ENCODE data around the gene CLDN24.

DNA sequence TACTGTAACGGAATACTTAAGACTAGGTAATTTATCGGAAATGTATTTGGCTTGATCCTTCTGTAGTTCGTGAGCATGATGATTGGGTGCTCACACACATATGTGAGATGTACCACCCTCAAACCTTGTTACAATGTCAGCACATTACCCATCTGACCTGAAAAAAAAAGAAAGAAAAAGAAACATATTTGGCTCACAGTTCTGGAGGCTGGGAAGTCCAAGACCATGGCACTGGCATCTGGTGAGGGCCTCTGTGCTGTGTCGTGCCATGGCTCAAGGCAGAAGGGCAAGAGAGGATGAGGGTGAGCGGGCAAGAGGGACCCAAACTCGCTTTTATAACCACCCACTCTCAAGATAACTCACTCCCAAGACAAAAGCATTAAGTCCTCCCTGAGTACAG, 7.0 kb upstream of the CLDN24 start:
- TF ChIP-seq POLR2A (IDR thresholded peaks at IDR 0.05) = no peak
- TF ChIP-seq, protein P1, sequence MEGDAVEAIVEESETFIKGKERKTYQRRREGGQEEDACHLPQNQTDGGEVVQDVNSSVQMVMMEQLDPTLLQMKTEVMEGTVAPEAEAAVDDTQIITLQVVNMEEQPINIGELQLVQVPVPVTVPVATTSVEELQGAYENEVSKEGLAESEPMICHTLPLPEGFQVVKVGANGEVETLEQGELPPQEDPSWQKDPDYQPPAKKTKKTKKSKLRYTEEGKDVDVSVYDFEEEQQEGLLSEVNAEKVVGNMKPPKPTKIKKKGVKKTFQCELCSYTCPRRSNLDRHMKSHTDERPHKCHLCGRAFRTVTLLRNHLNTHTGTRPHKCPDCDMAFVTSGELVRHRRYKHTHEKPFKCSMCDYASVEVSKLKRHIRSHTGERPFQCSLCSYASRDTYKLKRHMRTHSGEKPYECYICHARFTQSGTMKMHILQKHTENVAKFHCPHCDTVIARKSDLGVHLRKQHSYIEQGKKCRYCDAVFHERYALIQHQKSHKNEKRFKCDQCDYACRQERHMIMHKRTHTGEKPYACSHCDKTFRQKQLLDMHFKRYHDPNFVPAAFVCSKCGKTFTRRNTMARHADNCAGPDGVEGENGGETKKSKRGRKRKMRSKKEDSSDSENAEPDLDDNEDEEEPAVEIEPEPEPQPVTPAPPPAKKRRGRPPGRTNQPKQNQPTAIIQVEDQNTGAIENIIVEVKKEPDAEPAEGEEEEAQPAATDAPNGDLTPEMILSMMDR (IDR thresholded peaks at IDR 0.05) = no peak
